Gastrocnemius medialis (tissue), 4 donors: ENCODE data around the gene GPR63. TPM values are rescaled to one million over a fixed set of nuclear protein-coding genes. Genes with fewer than 3 reads are reported as not detected.

Experiments
- ATAC-seq, 2 donors: fragments of 150-250 bp; one replicate each; pipeline ENCODE4 v1.9.1; 2016
- DNase-seq, 2 donors: peaks; one replicate each; pipeline ENCODE4 v3.0.0-alpha.2; 2019
- H3K27ac ChIP-seq, 4 donors: fragments of 200-600 bp; sonication (generic); 1 replicate in 1 of 4; 2 replicates in 3 of 4; pipeline ENCODE4 v1.5.1; 2016 to 2018; ENCODE audit warnings: mild to moderate bottlenecking in 2 of 4, moderate library complexity in 1 of 4
- H3K27me3 ChIP-seq, 3 donors: fragments of 200-600 bp; sonication (generic) in 2 of 3; 1 replicate in 1 of 3; 2 replicates in 2 of 3; pipeline versions ENCODE4 v1.5.1 to v1.6.0; 2016 to 2019; ENCODE audit warnings: mild to moderate bottlenecking in 1 of 3, moderate library complexity in 1 of 3
- H3K36me3 ChIP-seq, 2 donors: fragments of 200-600 bp; sonication (generic) in 1 of 2; one replicate each; pipeline ENCODE4 v1.5.1; 2017 to 2018
- H3K4me1 ChIP-seq, 2 donors: fragments of 200-600 bp; sonication (generic) in 1 of 2; one replicate each; pipeline ENCODE4 v1.5.1; 2016 to 2017; ENCODE audit warnings: mild to moderate bottlenecking in 2 of 2
- H3K4me3 ChIP-seq, 4 donors: fragments of 200-600 bp; sonication (generic) in 3 of 4; 1 replicate in 1 of 4; 2 replicates in 3 of 4; pipeline ENCODE4 v1.5.1; 2016 to 2019; ENCODE audit warnings: mild to moderate bottlenecking in 2 of 4
- H3K9me3 ChIP-seq, 3 donors: fragments of 200-600 bp; sonication (generic) in 2 of 3; 1 replicate in 1 of 3; 2 replicates in 2 of 3; pipeline ENCODE4 v1.5.1; 2016 to 2019
- POLR2A ChIP-seq, 2 donors: fragments of 450-650 bp; IDR thresholded peaks; one replicate each; pipeline ENCODE4 v1.6.1; 2017; ENCODE audit warnings: antibody characterized with exemption in 2 of 2, mild to moderate bottlenecking in 2 of 2, moderate library complexity in 2 of 2
- in situ Hi-C, 4 donors: fragments of 200-750 bp; cut with MboI; loops; one replicate each; pipeline versions ENCODE4 v1.15.0 to v1.8.0; 2017; ENCODE audit warnings: low sequenced_read_pairs in 4 of 4
- intact Hi-C: fragments of 100-400 bp; cut with DNase I; formaldehyde crosslinking; loops from one replicate; pipeline ENCODE4 v1.15.1; 2023; ENCODE audit warnings: low total_unique reads
- total RNA-seq, 4 donors: library from RNA; depleted of rRNA; stranded (reverse); fragments of >200 nt; gene quantifications; one replicate each; pipeline versions ENCODE4 v1.1.0 to v1.2.3, GENCODE V29; 2016
- TF ChIP-seq, protein P1 (sequence below), 5 experiments: fragments of 450-650 bp in 3 of 5; fragments of 200-600 bp in 2 of 5; sonication (generic) in 2 of 5; IDR thresholded peaks in 4 of 5; conservative IDR thresholded peaks in 1 of 5; 1 replicate in 4 of 5; 2 replicates in 1 of 5; pipeline ENCODE4 v1.5.1; 2016 to 2019; ENCODE audit warnings: antibody characterized with exemption in 5 of 5, mild to moderate bottlenecking in 3 of 5, moderate library complexity in 3 of 5

GPR63 gene
- total RNA-seq, 4 donors from 2014 or later, result 0.07 to 0.16 (median 0.10) TPM; not detected in 1

DNA sequence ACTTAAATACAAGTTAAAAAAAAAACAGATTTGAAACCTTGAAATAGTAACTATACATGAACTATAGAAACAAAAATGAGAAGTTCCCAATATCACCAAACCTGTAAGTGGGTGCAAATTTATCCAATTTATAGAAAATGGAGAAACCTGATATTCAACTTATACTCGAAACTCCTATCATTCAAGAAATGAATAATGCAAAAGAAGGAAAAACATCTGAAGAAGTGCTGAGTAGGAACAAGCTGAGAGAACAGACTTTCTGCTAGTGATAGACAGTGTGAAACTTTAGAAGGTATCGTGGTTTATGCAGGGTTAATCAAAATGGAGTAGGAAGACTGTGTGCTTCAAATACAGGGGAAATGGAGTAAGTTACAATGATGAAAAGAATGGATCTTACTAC lies 4.5 kb downstream of the GPR63 start:
- no peak for DNase-seq
- in situ Hi-C loops (no loop called here), intact Hi-C loops (no loop called here)
- H3K9me3 ChIP-seq, result no peaks in the 10 kb centered on the region
- no peak for ATAC-seq
- peaks cover 15 to 18% (median 18%) of the 10 kb centered on the region in 3 donors for H3K27me3 ChIP-seq
- H3K36me3 ChIP-seq, result no peaks in the 10 kb centered on the region
- TF ChIP-seq, protein P1, sequence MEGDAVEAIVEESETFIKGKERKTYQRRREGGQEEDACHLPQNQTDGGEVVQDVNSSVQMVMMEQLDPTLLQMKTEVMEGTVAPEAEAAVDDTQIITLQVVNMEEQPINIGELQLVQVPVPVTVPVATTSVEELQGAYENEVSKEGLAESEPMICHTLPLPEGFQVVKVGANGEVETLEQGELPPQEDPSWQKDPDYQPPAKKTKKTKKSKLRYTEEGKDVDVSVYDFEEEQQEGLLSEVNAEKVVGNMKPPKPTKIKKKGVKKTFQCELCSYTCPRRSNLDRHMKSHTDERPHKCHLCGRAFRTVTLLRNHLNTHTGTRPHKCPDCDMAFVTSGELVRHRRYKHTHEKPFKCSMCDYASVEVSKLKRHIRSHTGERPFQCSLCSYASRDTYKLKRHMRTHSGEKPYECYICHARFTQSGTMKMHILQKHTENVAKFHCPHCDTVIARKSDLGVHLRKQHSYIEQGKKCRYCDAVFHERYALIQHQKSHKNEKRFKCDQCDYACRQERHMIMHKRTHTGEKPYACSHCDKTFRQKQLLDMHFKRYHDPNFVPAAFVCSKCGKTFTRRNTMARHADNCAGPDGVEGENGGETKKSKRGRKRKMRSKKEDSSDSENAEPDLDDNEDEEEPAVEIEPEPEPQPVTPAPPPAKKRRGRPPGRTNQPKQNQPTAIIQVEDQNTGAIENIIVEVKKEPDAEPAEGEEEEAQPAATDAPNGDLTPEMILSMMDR (IDR thresholded peaks at IDR 0.05 in 4 of 5, conservative IDR thresholded peaks at IDR 0.05 in 1 of 5), result no peak
- TF ChIP-seq POLR2A (IDR thresholded peaks at IDR 0.05), result no peak
- H3K27ac ChIP-seq, result no peak overlapping the region
- peaks cover 5 to 15% of the 10 kb centered on the region in 2 donors for H3K4me1 ChIP-seq
- no peak overlapping the region for H3K4me3 ChIP-seq

DNA sequence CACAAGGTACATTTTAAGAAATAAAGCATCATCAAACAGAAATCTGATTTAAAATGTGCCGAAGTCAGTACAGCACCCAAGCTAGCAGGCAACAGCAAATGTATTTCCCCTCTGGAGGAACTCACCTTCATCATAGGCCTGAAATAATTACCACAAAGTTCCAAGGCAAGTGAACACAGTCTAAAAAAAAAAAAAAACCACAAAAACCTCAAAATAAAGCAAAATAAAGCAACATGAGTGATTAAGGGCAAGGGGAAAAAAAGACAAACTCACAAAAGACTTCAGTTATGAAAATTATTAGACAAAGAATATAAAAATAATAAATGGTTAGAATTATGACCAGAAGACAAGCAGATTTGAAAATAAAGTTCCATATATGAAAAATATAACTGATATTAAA lies 10.4 kb downstream of the GPR63 start:
- TF ChIP-seq POLR2A (IDR thresholded peaks at IDR 0.05), result no peak
- TF ChIP-seq, protein P1 (IDR thresholded peaks at IDR 0.05 in 4 of 5, conservative IDR thresholded peaks at IDR 0.05 in 1 of 5), result no peak
- in situ Hi-C loops (no loop called here), intact Hi-C loops (no loop called here)
- ATAC-seq (no peak), DNase-seq (no peak)
- Histone ChIP-seq H3K27ac (no peak overlapping the region), H3K4me1 (no peaks in the 10 kb centered on the region), H3K4me3 (no peak overlapping the region), H3K9me3 (no peaks in the 10 kb centered on the region), H3K36me3 (no peaks in the 10 kb centered on the region), H3K27me3 (no peaks in the 10 kb centered on the region)

DNA sequence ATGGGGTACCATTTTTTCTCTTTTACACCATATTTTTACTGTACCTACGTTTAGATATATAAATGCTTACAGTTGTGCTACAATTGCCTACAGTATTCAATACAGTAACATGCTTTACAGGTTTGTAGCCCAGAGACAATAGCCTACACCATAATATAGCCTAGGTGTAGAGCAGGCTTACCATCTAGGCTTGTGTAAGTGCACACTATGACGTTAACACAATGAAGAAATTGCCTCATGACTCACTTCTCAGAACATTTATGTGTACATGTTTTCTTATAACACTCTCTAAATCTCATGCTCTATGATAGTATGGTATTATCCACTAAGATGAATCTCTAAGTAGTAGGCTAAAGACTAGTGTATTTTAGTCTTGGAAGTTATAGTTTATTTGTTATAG lies 13.5 kb downstream of the GPR63 start:
- Histone ChIP-seq H3K27ac (no peak overlapping the region), H3K9me3 (no peaks in the 10 kb centered on the region), H3K36me3 (no peaks in the 10 kb centered on the region), H3K4me3 (no peak overlapping the region), H3K27me3 (no peaks in the 10 kb centered on the region), H3K4me1 (no peaks in the 10 kb centered on the region)
- ATAC-seq (no peak), DNase-seq (no peak)
- in situ Hi-C loops, result no loop called here
- intact Hi-C loops, result no loop called here
- TF ChIP-seq, protein P1 (IDR thresholded peaks at IDR 0.05 in 4 of 5, conservative IDR thresholded peaks at IDR 0.05 in 1 of 5), result no peak
- TF ChIP-seq POLR2A (IDR thresholded peaks at IDR 0.05), result no peak

DNA sequence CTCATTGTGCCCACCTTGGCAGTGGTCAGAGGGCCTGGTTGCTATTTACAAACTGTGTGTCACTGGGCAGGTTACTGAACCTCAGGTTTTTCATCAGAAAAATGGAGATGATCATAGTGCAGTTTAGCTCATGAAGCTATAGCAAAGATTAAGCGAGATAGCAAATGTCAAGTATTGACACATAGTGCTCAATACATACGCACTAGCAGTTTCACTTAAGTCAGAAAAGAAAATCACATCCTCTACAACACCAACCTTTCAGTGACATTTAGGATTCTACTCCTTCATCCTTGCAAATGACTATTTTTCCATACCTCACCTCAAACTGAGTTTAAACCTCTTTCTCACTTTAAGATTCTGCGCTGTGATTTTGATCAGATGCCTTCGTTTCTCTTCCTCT lies 16.2 kb downstream of the GPR63 start:
- no peak for TF ChIP-seq POLR2A (IDR thresholded peaks at IDR 0.05)
- TF ChIP-seq, protein P1 (IDR thresholded peaks at IDR 0.05 in 4 of 5, conservative IDR thresholded peaks at IDR 0.05 in 1 of 5), result no peak
- in situ Hi-C loops, result no loop called here
- intact Hi-C loops, result no loop called here
- no peak overlapping the region for H3K4me3 ChIP-seq
- no peaks in the 10 kb centered on the region for H3K9me3 ChIP-seq
- H3K27me3 ChIP-seq, result no peaks in the 10 kb centered on the region
- ATAC-seq, result no peak
- H3K36me3 ChIP-seq, result no peaks in the 10 kb centered on the region
- H3K27ac ChIP-seq, result no peak overlapping the region
- no peak for DNase-seq
- no peaks in the 10 kb centered on the region for H3K4me1 ChIP-seq

DNA sequence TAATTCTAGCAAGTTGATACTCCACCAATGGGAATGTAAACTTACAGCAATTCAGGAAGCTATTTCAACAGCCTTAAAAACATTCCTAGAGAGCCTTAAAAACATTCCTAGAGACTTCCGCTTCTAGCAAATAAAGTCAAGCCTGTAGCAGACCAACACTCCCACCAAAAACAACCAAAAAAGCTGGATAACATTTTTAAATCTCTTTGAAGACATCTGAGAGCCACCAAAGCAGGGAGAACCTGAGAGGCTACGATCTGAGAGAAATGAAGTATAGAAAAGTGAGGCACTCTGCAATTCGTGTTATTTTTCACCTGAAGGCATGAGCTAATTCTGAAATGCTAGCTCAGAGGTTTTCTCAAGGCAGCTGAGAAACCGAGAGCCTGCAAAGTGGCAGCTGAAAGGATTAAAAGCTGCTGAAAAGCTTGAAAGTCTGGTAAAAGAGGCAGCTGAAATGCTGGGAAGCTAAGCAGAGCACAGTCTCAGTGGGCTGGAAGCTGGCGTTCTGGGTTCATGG lies 20.9 kb downstream of the GPR63 start:
- no peaks in the 10 kb centered on the region for H3K9me3 ChIP-seq
- H3K27ac ChIP-seq, result no peak overlapping the region
- in situ Hi-C loops (no loop called here), intact Hi-C loops (no loop called here)
- H3K27me3 ChIP-seq, result no peaks in the 10 kb centered on the region
- DNase-seq (no peak), ATAC-seq (no peak)
- H3K36me3 ChIP-seq, result no peaks in the 10 kb centered on the region
- TF ChIP-seq POLR2A (IDR thresholded peaks at IDR 0.05), result no peak
- TF ChIP-seq, protein P1 (IDR thresholded peaks at IDR 0.05 in 4 of 5, conservative IDR thresholded peaks at IDR 0.05 in 1 of 5), result no peak
- H3K4me1 ChIP-seq, result no peaks in the 10 kb centered on the region
- no peak overlapping the region for H3K4me3 ChIP-seq
